Umbilical cord (tissue), 2 donors: ENCODE data around the gene CEP20. TPM values are rescaled to one million over a fixed set of nuclear protein-coding genes. Genes with fewer than 3 reads are reported as not detected.
"Not testable (repeated sequence)": the region's sequence is repeated elsewhere in the genome, so short reads cannot be mapped to it uniquely, and the experiment has no call there.

Experiments used
- DNase-seq: peaks from one replicate; pipeline ENCODE4 v3.0.0-alpha.2; 2015; ENCODE audit warnings: low spot score
- total RNA-seq: library from RNA; depleted of rRNA; stranded (reverse); fragments of >200 nt; gene quantifications from one replicate; pipeline ENCODE4 v1.2.3, GENCODE V29; 2014; ENCODE audit warnings: low replicate concordance; ENCODE audit not compliant: insufficient read depth

CEP20 gene, protein sequence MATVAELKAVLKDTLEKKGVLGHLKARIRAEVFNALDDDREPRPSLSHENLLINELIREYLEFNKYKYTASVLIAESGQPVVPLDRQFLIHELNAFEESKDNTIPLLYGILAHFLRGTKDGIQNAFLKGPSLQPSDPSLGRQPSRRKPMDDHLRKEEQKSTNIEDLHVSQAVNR
- 45.3 TPM for total RNA-seq

DNA sequence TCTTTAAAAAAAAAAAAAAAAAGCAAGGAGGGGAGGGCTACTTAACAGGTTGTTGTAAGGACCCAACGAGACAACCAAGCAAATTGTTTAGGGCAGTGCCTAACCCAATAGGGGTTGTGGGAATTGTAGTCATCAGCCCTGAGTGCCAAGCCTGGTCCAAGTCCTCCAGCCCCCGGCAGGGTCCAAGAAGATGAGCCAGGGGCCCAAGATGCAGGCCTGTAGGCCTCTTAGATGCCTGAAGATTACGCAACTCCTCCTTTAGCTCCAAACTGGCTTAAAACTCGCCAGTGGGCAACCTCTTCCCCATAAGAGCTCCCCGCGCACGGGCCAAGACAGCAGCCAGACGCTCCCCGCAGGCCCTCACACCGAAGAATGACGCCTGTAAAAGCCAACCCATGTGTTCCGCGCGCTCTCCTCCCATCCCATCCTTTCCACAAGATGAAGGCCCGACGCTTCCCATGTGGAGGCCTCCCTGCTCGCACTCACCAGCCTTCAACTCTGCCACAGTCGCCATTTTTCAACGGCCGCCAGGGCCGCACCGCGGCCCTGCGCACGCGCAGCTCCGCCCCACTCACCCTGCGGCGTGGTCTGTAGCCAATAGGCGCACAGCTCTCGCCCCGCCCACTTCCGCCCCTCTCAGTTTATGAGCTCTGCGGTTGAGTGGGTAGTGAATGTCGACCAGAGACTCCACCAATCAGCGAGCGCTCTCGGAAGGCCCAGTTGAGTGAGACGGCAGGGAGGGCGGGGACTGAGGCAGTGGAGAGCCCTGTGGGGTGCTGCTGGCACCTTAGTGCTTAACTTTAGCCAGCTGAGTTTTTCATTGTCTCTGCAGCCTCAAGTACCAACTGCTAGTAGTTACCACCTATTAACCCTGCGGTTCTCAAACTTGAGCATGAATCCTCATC, at the start of gene CEP20:
CEP20 (minus strand) TSS at position 532 of the 905 bp plus-strand sequence; CDS start at position 514, 18 bp downstream.
- DNase-seq = peak; percentile 100

DNA sequence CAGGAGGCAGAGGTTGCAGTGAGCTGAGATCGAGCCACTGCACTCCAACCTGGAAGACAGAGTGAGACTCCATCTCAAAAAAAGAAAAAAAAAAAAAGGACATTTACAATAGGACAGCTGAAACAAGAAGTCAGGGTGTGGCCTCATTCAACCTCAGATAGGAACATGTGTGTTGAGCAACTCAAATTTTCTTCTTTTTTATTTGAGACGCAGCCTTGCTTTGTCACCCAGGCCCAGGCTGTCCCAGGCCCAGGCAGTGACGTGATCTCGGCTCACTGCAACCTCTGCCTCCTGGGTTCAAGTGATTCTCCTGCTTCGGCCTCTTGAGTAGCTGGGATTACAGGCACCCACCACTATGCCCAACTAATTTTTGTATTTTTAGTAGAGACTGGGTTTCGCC, 48.4 kb upstream of the CEP20 start:
- not testable (repeated sequence) for DNase-seq

DNA sequence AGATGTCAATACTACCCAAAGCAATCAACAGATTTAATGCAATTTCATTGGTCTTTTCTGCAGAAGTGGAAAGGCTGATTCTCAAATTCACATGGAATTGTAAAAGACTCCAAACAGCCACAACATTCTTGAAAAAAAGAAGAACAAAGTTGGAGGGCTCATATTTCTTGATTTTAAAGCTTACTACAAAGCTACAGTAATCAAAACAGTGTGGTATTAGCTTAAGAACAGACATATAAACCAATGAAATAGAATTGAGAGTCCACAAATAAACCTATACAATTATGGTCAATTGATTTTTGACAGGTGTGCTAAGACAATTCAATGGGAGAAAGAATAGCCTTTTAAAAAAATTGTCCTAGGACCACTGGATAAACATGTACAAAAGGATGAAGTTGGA, 46.6 kb upstream of the CEP20 start:
- DNase-seq = no peak

DNA sequence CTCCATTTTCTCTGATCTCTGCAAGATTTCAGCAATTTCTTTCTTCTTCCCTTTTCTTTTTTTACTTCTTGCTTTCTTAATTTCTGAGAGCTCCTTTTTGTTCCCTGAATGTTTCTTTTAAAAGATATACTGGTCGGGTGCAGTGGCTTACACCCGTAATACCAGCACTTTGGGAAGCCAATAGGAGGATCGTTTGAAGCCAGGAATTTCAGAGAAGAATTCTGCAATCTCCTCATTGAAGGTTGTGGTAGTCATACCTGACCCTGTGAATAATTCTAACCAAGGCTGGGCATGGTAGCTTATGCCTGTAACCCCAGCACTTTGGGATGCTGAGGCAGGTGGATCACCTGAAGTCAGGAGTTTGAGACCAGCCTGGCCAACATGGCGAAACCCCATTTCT, 45.4 kb upstream of the CEP20 start:
- DNase-seq = no peak

DNA sequence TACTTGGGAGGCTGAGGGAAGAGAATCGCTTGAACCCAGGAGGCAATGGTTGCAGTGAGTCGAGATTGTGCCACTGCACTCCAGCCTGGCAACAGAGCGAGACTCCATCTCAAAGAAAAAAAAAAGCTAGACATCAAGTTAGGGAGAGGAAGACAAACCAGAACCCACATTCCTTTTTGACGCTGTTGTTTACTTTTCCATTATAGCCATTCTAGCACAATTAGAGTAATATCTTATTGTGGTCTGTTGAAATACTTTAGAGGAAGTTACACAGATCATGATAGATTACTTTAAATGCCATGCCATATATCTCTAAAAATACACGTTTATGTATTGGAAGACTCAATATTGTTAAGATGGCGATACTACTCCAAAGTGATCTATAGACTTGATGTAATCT, 44.5 kb upstream of the CEP20 start:
- no peak for DNase-seq

DNA sequence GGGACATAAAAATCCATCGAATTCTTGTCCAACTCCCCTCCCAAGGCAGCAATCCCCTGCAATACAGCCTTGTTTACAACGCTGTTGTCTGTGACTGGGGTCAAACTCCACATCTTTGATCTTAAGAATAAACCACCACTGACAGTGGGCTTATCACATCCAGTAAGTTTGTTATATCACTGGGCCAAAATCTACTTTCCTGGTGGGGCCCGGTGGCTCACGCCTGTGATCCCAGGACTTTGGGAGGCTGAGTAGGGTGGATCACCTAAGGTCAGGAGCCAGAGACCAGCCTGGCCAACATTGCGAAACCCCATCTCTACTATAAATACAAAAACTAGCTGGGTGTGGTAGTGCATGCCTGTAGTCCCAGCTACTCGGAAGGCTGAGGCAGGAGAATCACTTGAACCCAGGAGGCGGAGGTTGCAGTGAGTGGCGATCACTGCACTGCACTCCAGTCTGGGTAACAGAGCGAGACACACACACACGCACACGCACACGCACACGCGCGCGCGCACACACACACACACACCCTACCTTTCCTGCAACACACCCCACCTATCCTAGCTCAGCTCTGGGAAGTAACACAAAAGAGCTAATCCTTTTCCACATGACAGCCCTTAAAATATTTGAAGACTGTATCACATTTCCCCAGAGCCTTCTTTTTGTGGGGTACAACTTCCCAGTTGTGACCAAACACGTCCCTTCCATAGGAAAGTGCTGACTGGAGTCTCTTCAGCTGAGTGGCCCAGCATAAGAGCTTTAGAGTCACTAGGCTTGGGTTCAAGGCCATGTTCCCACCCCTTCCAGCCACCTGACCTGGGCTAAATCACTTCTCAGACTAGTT, 40.1 kb upstream of the CEP20 start:
- DNase-seq = no peak

DNA sequence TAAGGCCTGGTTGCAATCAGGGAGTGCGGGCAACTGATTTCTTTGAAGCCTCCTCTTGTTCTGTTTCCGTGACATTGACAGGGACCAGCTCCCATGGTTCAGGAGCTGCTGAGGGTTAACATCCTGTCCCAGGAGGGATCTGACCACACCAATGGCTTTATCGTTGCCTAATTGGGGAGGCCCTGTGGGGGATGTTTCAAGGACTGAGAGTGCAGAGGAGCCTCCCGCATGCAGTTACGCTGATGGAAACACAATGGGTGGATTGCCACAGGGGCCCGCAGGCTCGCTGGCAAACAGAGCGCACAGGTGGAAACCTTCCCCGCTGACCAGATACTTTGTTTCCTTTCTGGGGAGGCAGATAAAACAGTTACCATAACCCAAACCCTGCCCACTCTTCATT, 37.2 kb upstream of the CEP20 start:
- no peak for DNase-seq

DNA sequence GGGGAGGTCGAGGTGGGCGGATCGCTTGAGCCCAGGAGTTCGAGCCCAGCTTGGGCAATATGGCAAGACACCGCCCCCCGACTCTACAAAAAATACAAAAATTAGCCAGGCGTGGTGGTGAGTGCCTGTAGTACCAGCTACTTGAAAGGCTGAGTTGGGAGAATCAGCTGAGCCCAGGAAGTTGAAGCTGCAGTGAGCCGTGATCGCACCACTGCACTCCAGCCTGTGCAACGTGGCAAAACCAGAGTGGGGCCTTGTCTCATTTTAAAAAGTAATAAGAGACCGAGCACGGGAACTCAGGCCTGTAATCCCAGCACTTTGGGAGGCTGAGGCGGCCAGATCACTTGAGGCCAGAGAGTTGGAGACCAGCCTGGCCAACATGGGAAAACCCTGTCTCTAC, 36.6 kb upstream of the CEP20 start:
- no peak for DNase-seq

DNA sequence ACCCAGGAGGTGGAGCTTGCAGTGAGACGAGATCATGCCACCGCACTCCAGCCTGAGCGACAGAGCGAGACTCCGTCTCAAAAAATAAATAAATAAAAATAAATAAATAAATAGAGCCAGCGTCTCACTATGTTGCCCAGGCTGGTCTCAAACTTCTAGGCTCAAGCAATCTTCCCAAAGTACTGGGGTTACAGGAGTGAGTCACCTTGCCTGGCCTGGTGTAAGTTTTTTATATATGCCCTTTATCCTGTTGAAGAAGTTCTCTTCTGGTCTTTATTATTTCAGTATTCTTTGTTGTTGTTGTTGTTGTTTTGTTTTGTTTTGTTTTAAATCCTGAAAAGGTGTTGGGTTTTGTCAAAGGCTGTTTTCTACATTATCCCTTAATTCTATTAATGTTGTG, 30.9 kb upstream of the CEP20 start:
- no peak for DNase-seq

DNA sequence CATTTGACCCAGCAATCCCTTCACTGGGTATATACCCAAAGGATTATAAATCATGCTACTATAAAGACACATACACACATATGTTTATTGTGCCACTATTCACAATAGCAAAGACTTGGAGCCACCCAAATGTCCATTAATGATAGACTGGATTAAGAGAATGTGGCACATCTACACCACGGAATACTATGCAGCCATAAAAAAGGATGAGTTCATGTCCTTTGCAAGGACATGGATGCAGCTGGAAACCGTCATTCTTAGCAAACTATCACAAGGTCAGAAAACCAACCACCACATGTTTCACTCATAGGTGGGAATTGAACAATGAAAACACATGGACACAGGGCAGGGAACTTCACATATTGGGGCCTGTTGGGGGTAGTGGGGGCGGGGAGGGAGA, 29.9 kb upstream of the CEP20 start:
- not testable (repeated sequence) for DNase-seq

DNA sequence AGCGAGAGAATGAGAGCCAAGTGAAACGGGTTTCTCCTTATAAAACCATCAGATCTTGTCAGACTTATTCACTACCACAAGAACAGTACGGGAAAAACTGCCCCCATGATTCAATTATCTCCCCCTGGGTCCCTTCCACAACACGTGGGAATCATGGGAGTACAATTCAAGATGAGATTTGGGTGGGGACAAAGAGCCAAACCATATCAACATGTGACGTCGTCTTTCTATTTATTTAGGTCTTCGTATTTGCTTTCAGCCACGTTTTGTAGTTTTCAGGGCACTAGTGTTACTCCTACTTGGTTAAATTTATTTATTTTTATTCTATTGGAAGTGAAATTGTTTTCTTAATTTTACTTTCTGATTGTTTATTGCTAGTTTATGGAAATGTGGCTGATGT, 27.9 kb upstream of the CEP20 start:
- DNase-seq = no peak

DNA sequence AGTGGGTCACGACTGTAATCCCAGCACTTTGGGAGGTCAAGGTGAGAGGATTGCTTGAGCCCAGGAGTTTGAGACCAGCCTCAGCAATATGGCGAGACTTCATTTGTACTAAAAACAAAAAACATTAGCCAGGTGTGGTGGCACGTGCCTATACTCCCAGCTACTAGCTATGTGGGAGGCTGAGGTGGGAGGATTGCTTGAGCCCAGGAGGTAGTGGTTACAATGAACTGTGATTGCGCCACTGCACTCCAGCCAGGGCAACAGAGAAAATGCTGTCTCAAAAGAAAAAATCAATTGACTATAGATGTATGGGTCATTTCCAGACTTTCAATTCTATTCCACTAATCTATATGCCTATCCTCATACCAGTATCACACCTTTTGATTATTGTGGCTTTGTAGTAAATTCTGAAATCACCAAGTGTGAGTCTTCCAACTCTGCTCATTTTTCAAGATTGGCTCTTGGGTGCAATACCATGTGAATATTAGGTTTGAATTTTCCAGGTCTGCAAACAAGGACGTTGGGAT, 27.2 kb upstream of the CEP20 start:
- DNase-seq = no peak

DNA sequence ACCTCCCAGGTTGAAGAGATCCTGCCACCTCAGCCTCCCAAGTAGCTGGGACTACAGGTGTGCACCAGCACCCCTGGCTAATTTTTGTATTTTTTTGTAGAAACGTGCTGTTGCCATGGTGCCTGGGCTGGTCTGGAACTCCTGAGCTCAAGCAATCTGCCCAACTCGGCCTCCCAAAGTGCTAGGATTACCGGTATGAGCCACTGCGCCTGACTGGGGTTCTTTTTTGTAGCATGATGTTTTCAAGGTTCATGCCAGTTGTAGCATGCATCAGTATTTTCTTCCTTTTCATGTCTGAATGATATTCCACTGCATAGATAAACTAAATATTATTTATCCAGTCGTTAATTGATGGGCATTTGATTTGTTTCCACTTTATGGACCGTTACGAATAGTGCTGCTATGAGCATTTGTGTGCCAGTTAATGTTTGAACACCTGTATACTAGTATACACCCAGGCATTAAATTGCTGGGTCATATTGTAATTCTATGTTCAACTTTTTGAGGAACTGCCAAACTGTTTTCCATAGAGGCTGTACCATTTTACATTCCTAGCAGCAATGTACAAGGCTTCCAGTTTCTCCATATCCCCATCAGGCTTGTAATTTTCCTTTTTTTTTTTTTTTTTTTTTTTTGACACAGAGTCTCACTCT, 24.8 kb upstream of the CEP20 start:
- no peak for DNase-seq

DNA sequence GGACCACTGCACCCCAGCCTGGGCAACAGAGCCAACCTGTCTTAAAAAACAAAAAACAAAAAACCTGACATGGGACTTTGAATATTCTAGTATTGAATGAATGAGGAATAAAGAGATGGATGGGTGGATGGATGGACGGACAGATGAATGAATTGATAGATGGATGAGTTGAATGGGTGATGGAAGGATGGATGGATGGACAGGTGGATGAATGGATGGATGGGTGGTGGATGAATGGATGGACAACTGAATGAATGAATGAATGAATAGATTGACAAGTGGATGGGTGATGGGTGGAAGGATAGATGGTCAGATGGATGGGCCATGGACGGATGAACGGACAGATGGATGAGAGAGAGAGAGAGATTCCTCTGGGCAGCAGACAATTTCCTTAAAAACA, 22.8 kb upstream of the CEP20 start:
- no peak for DNase-seq

DNA sequence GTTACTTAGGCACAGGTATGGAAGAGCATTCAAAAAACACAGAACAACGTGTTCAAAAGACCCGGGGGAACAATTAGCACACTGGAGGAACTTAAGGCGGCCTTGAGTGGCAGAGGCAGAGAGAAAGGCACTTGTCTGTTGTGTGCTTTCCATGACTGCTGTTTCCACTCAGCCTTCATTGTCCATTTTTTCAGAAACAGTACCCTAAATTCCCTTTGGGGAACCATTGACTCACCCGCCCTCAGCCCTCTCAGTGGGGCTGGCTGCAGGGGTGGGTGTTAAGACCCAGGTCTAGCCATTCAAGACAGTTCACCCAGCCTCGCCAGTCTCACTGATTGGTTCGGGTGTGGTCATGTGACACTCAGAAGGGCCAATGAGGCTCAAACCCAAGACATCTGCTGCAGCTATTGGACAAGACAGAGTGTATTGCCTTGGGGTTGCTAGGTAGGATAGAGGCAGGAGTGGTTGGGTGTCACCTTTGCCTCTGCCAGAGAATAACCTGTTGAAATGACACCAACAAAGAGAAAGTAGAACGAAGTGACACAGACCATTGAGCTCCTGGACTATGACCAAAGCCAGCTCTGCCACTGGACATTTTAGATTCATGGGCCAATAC, 19.6 kb upstream of the CEP20 start:
- no peak for DNase-seq

DNA sequence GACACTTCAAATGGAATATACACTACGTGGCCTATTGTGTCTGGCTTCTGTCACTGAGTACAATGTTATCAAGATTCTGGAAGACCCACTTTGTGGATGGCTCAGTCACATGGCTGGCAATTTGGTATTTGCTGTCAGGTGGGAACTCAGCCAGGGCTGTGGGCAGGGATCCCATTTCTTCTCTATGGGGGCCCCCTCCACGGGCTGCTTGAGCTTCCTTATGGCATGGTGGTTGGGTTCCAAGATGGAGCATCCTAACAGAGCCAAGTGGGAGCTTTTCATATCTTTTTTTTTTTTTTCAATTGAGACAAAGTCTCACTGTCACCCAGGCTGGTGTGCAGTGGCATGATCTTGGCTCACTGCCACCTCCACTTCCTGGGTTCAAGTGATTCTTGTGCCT, 18.0 kb upstream of the CEP20 start:
- no peak for DNase-seq

DNA sequence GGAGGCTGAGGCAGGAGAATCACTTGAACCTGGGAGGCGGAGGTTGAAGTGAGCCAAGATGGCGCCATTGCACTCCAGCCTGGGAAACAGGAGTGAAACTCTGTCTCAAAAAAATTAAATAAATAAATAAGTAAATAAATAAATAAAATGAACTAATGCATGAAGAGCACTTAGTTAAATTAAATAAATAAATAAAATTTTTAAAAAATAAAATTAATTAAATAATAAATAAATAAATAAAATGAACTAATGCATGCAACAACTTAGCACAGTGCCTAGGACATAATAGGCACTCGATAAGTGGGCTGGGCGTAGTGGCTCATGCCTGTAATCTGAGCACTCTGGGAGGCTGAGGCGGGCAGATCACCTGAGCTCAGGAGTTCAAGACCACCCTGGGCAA, 15.6 kb upstream of the CEP20 start:
- no peak for DNase-seq

DNA sequence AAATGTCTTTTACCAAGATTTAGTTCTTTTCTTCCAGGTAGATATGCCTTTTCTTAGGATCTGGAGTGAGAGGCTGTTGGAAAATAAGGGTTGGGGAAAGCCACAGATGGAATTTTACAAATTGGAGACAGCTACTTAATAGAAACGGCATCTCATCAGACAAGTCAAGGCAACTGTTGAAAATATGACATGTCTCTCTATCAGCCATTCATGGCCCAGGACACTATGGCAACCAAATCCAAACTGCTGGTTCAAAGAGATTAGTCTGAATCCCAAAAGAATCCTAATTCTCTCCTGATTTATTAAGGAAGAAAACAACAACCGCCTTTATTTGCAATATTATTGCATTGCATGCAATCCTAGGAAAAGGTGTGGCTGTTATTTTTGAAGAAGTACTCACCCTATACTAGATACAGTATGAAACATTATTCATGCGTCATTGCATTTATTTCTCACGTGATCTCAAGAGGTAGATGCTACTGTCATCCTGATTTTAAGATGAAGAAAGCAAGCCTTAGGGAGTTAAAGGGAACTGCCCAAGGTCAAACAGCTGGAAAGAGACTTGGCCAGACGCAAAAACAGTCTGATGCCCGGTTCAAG, 12.6 kb upstream of the CEP20 start:
- DNase-seq = no peak

DNA sequence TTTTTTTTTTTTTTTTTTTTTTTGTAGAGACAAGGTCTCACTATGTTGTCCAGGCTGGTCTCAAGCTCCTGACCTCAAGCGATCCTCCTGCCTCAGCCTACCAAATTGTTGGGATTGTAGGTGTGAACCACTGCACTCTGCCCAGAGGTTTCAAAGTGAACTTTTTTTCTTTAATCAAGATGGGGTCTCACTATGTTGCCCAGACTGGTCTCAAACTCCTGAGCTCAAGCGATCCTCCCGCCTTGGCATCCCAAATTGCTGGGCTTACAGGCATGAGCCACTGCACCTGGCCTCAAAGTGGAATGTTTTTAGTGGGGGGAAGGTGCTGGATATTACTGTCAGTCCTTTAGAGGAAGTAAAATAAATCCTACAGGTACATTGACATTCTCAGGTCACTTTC, 12.0 kb upstream of the CEP20 start:
- DNase-seq = no peak

DNA sequence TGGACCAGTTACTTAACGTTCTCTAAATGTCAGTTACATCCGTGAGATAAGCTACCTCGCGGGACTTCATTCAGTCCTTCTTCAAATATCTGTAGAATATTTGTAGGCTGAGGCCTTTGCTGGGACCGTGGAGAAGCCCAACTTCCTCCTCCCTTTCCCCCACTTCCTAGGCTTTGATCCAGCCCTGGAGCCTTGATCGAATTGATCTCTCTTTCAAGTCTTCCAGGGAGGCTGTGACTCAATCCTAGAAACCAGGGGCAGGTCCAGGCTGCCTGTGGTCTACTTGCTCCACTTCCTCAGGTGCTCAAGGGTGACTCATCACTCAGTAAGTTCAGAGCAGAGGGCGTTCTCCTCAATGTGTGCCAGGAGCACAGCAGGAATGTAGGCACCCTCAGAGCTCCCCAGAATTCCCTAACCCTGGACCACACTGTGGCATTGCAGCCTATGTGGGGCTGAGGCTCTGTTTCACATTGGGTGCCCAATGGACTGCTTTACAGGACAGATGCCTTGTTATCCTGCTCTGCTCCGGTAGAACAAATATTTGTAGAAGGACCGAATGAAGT, 11.2 kb upstream of the CEP20 start:
- DNase-seq = no peak
